OCI-LY7 (cell line): ENCODE data around the gene GGCT. TPM values are rescaled to one million over a fixed set of nuclear protein-coding genes. Genes with fewer than 3 reads are reported as not detected.
A peak's percentile ranks its signal among the peaks of the same experiment; 100 is the strongest.

Experiments
- BruUV-seq: library from RNA; stranded (reverse); fragments of 400-500 nt; replicated peaks from 2 replicates; lab custom pipeline; 2021; lab: Mats Ljungman, UMichigan
- CTCF ChIA-PET: fragments of 300-600 bp; sonication (Branson Sonifier 250); formaldehyde crosslinking; loops from one replicate; lab custom pipeline; 2022; ENCODE audit warnings: antibody characterized with exemption; ENCODE audit not compliant: unreplicated experiment; lab: Charles Lee
- POLR2A ChIA-PET: fragments of 300-600 bp; sonication (Branson Sonifier 250); formaldehyde crosslinking; loops from one replicate; lab custom pipeline; 2022; ENCODE audit warnings: antibody characterized with exemption; lab: Charles Lee
- DNase-seq: peaks from one replicate; pipeline ENCODE4 v3.0.0-alpha.2; 2015; ENCODE audit warnings: low spot score
- H2AFZ ChIP-seq: fragments of 200-600 bp; sonication (generic), shearing (Covaris generic); 2 replicates; pipeline ENCODE4 v1.6.1; 2014; ENCODE audit warnings: mild to moderate bottlenecking, antibody characterized with exemption, low read length, moderate library complexity
- H3K27ac ChIP-seq: fragments of 200-600 bp; sonication (generic); 2 replicates; pipeline ENCODE4 v1.5.1; 2014; ENCODE audit warnings: mixed run types, low read depth, mild to moderate bottlenecking, moderate library complexity, low read length, inconsistent platforms; ENCODE audit not compliant: poor library complexity, severe bottlenecking
- H3K36me3 ChIP-seq: fragments of 200-600 bp; sonication (generic); 2 replicates; pipeline ENCODE4 v1.6.1; 2014; ENCODE audit warnings: mild to moderate bottlenecking, antibody characterized with exemption, low read length, moderate library complexity, mixed read lengths; ENCODE audit not compliant: insufficient read depth
- H3K4me1 ChIP-seq: fragments of 200-600 bp; sonication (generic); 2 replicates; pipeline ENCODE4 v1.5.1; 2014; ENCODE audit warnings: mild to moderate bottlenecking, low read length; ENCODE audit not compliant: insufficient read depth, poor library complexity, severe bottlenecking
- H3K4me2 ChIP-seq: fragments of 200-600 bp; sonication (generic); 2 replicates; pipeline ENCODE4 v1.6.1; 2014; ENCODE audit warnings: mild to moderate bottlenecking, low read length
- H3K4me3 ChIP-seq: fragments of 200-600 bp; sonication (generic); 2 replicates; pipeline ENCODE4 v1.5.1; 2014; ENCODE audit warnings: mild to moderate bottlenecking, low read depth, low read length; ENCODE audit not compliant: poor library complexity, severe bottlenecking
- H3K79me2 ChIP-seq: fragments of 200-600 bp; sonication (generic); 2 replicates; pipeline ENCODE4 v1.6.1; 2016; ENCODE audit warnings: low read depth, mild to moderate bottlenecking, low read length, moderate library complexity, mixed read lengths; ENCODE audit not compliant: insufficient read depth
- H3K9me2 ChIP-seq: fragments of 200-600 bp; sonication (generic); 2 replicates; pipeline ENCODE4 v1.6.1; 2016; ENCODE audit warnings: mild to moderate bottlenecking, low read length, mixed read lengths; ENCODE audit not compliant: insufficient read depth
- H3K9me3 ChIP-seq: fragments of 200-600 bp; sonication (generic); 2 replicates; pipeline ENCODE4 v1.6.1; 2014; ENCODE audit warnings: mild to moderate bottlenecking, mixed run types, low read length, mixed read lengths
- H4K20me1 ChIP-seq: fragments of 200-600 bp; sonication (generic); 2 replicates; pipeline ENCODE4 v1.6.1; 2014; ENCODE audit warnings: mild to moderate bottlenecking, antibody characterized with exemption, low read length, moderate library complexity, mixed read lengths; ENCODE audit not compliant: insufficient read depth
- EZH2phosphoT487 ChIP-seq: fragments of 200-600 bp; sonication (generic); IDR thresholded peaks from 2 replicates; pipeline ENCODE4 v1.6.1; 2018; ENCODE audit warnings: low read depth, borderline replicate concordance, mild to moderate bottlenecking, mixed run types, antibody characterized with exemption, low read length, moderate library complexity, mixed read lengths
- intact Hi-C: fragments of 100-400 bp; cut with micrococcal nuclease; formaldehyde crosslinking; loops from one replicate; pipeline ENCODE4 v1.10.0; 2022; ENCODE audit not compliant: unreplicated experiment
- total RNA-seq, 2 experiments: library from RNA; depleted of rRNA in 1 of 2; stranded (reverse); fragments of >200 nt in 1 of 2; shearing (Covaris generic) in 1 of 2; gene quantifications; 2 replicates each; pipeline ENCODE4 v1.2.3, GENCODE V29; 2014 to 2022
- TF ChIP-seq, protein P1 (sequence below): fragments of 200-600 bp; sonication (generic); conservative IDR thresholded peaks from 2 replicates; pipeline ENCODE4 v1.5.1; 2014; ENCODE audit warnings: mild to moderate bottlenecking, antibody characterized with exemption, low read length, moderate library complexity, mixed read lengths

The GGCT gene
- total RNA-seq, 2 experiments from 2014 or later = 70.3 to 81.3 TPM

DNA sequence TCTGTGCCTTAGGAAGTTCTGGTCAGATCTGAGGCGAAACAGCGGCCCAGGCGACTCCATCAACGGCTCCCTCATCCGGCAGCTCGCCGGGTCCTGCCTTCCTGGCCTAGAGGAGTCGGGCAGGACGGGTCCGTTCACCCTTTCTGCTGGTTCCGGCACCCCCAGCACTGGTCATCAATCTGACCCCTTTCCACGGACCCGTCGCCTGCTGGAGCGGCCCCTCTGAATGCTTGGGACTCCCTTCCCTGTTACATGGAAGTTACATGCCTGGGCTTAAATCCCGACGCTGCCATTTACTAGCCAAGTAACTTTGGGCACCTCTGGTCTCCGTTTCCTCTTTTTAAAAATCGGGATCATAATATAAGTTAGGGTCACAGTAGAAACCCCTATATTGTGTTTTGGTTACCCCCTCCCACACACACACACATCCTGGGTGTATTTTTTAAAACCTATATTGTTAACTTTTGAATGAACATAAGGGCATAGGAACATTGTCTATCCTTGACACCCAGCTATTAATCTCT is 607 bp upstream of the GGCT start:
- H3K4me2 ChIP-seq = peak overlapping the region; percentile 89
- no peak overlapping the region for H3K27ac ChIP-seq
- H3K36me3 ChIP-seq = peaks cover 19% of the 10 kb centered on the region
- peaks cover 10% of the 10 kb centered on the region for H4K20me1 ChIP-seq
- BruUV-seq = TSS peak; percentile 96
- CTCF ChIA-PET = no interaction called here
- H3K79me2 ChIP-seq = peaks cover 42% of the 10 kb centered on the region
- H3K9me3 ChIP-seq = peaks cover 11% of the 10 kb centered on the region; the same call in 1 of the 2 replicates
- TF ChIP-seq EZH2phosphoT487 = no peak
- TF ChIP-seq, protein P1, sequence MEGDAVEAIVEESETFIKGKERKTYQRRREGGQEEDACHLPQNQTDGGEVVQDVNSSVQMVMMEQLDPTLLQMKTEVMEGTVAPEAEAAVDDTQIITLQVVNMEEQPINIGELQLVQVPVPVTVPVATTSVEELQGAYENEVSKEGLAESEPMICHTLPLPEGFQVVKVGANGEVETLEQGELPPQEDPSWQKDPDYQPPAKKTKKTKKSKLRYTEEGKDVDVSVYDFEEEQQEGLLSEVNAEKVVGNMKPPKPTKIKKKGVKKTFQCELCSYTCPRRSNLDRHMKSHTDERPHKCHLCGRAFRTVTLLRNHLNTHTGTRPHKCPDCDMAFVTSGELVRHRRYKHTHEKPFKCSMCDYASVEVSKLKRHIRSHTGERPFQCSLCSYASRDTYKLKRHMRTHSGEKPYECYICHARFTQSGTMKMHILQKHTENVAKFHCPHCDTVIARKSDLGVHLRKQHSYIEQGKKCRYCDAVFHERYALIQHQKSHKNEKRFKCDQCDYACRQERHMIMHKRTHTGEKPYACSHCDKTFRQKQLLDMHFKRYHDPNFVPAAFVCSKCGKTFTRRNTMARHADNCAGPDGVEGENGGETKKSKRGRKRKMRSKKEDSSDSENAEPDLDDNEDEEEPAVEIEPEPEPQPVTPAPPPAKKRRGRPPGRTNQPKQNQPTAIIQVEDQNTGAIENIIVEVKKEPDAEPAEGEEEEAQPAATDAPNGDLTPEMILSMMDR = no peak
- peak overlapping the region; percentile 68 for H2AFZ ChIP-seq
- peak overlapping the region; percentile 84 for H3K4me3 ChIP-seq
- intact Hi-C loops = loop anchor here (2.0 kb wide), 2 partner anchors 26 to 228 kb away; partner anchors contain the start of gene NOD1
- no peaks in the 10 kb centered on the region for H3K9me2 ChIP-seq
- peaks cover 22% of the 10 kb centered on the region for H3K4me1 ChIP-seq
- POLR2A ChIA-PET = interaction anchor here (1.0 to 1.9 kb wide), 5 partner anchors 9 to 87 kb away, joined by 3 to 6 read pairs (median 4); partner anchors contain the start of gene NOD1
- DNase-seq = no peak

DNA sequence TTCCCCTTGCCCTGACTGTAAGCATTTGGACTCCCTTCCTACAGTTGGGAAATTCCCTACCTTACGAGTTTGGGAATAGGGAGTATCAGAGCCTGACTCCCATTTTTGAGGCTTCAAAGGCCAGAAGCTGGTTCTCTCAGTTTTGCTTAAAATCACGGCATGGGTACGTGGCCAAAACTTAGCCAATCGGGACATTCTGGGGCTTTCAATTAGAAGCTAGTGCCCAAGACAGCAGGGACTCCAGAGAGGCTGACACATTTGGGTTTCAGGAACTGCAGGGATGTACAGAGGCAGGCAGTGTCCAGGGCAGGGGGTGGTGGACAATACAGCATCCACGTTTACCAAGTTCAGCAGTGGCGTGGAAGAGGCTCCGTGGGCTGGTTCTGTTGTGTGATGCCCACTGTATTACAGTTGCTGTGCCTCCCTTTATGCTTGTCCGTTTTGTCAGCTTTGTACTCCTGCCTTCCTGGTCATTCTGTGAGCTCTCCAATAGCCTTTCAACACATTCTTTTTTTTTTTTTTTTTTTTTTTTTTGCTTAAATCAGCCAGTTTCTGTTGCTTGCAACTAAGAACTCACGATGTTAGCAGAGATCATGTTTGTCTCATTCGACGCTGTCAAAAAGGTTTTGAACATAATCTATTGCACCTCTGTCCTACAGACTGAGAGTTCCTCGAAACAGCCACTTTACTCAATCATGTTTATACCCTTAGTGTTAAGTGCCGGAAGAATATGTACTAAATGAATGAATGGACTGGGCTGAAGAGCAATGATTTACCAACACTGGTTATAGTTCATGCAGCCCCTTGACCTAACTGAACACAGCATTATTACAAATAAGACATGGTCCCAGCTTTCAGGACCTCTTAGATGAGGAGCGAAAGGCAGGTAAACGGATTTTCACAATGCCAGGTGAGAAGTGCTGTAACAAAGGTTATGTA is 1.1 kb downstream of the GGCT start:
- Histone ChIP-seq H3K9me3 (peaks cover 11% of the 10 kb centered on the region; the same call in 1 of the 2 replicates), H4K20me1 (peaks cover 10% of the 10 kb centered on the region), H3K4me3 (peak overlapping the region; percentile 84), H2AFZ (peak overlapping the region; percentile 56; the same call in 1 of the 2 replicates), H3K27ac (no peak overlapping the region), H3K36me3 (peaks cover 36% of the 10 kb centered on the region), H3K4me2 (peak overlapping the region; percentile 89), H3K9me2 (no peaks in the 10 kb centered on the region), H3K4me1 (peaks cover 22% of the 10 kb centered on the region), H3K79me2 (peaks cover 51% of the 10 kb centered on the region)
- ChIA-PET POLR2A (interaction anchor here (0.6 to 1.0 kb wide), 5 partner anchors 36 to 300 kb away, joined by 3 read pairs; no protein-coding TSS in a partner anchor), CTCF (no interaction called here)
- TSS peak; percentile 65 for BruUV-seq
- DNase-seq = peak; percentile 13
- intact Hi-C loops = loop anchor here (2.0 kb wide), 2 partner anchors 25 to 227 kb away; partner anchors contain the start of gene NOD1
- TF ChIP-seq, protein P1 = no peak
- TF ChIP-seq EZH2phosphoT487 = no peak
